ENCODE results near the gene ROBO1.

The ROBO1 gene

DNA sequence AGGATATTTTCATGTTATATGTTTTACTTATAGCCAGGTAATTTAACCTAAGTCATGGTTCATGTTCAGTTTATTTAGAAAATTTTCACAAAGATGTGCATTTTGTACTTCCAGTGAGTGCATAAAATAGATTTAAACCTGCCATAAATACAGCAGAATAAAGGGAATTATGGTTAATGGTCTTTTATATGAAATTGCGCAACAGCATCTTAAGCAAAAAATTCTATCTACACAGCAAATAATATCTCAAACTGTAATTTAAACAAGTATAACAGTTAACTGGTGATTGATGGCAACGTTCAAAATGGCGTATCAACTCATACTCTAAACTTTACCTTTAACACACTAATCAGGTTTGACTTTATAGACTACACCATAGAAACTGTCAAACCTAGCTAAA is 97.6 kb downstream of the ROBO1 start:
- no peak for DNase-seq (ENCODE audit: low spot score)

DNA sequence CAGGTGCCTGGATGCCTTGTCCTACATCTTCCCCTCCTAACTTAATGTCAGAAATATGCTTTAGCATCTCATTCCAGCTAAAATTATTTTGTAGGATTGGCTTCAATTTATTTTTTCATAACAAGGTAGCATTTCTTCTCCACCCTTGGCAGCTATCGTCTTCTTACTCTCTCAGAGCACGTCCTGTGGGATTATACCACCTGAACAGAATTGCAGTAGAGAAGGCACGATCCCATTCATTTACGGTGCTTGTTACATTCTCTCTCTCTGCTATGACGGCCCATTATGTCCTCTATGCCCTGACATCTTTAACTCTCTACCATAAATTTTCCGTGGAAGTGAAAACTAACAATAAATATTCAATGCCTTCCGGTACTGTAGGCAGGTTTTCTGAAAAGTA is 103.3 kb downstream of the ROBO1 start:
- DNase-seq (ENCODE audit: low spot score) = no peak

DNA sequence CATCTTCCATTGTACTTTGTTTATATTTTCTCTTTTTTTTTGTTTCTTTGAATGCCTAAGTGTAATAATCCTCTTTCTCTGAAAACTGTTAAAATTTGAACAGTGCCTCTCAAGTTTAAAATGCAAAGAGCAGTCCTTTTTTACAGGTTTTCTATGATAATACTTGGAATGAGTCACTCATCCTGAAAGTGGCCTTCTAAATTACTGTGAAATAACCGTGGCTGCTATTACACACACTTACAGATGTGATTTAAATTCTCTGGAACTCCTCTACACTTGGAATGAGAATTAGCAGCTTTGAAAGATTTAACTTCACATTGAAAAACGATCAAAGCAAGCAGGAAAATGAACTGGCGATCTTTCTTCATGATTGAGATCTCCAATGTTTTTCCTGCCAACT is 105.9 kb downstream of the ROBO1 start:
- no peak for DNase-seq (ENCODE audit: low spot score)

DNA sequence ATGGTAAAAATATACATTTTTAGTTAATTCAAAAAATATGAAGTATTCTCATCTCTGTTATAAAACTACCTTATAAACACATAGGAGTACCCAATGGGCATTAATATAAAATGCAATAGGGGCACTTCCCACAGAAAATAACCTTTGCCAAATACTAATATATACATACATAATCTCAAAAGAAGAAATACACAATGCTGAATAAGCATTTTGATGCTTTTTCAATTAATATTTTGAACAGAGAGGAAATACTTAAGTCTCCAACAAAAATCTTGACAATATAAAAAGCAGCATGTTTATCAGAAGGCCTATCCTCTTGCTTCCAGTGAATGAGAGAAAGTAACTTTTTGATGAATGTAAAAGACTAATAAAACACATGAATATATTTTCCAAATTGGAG is 110.7 kb downstream of the ROBO1 start:
- DNase-seq (ENCODE audit: low spot score) = no peak

DNA sequence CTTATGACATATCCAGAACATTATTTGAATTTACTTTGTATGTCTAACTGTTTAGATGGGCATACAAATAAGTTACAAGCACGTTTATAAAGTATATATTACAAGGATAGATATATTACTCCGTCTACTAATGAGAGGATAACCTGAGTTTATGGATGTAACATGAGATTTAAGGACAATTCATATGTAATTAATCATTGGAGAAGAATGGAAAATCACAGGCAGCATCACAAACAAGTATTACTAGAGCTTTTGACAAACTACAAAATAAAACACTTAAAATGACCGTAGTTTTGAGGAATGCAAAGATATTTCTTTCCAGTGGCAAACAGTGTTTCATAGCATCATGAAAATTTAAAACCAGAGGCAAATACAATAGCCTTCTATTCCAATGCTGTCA is 113.8 kb downstream of the ROBO1 start:
- no peak for DNase-seq (ENCODE audit: low spot score)

DNA sequence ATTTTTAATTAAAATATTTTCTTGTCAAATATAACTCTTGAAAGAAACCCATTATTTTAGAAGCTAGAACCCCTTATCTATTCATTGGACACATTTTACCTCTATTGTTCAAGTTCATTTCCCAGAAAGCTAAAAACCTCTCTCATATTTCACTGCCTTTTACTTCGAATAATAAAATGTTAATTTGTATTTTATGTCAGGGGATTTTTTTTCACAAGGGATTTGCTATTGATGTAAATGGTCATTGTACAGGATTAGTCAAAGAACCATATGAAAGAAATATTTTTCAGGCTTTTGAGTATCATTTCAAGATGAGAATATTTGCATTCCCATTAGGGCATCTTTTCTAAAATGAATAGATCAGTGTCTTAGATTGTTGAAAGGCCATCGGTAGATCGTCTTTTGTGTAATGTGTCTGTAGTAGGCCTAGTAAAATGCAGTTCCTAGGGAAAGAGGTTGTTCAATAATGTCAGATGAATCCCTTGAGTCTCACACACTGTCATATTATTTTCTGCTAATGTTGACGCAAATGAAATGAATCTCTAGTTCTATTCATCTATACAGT is 114.5 kb downstream of the ROBO1 start:
- DNase-seq (ENCODE audit: low spot score) = no peak

DNA sequence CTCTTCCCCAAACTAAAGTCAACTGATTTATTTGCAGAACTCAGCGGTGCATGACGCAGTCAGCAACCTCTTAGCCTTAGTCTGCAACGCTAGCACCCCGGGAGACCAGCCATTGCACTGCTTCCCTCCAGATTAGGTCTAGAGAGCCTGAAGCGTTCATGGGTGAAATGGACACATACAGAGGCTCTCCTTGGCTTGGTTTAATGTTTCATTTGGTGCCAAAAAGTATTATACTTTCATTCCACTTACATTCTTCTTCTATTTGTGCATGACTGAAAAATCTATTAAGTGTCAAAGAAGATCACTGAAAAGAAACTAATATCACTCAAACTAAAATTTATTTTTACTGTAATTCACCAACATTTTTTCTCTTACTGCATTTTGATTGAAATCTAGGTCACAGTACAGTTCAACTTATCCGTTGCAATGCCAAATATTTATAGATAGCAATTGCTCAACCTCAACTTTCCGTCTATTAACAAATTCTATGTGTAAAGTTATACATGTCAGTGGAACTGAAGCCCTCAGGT is 116.2 kb downstream of the ROBO1 start:
- DNase-seq (ENCODE audit: low spot score) = no peak

DNA sequence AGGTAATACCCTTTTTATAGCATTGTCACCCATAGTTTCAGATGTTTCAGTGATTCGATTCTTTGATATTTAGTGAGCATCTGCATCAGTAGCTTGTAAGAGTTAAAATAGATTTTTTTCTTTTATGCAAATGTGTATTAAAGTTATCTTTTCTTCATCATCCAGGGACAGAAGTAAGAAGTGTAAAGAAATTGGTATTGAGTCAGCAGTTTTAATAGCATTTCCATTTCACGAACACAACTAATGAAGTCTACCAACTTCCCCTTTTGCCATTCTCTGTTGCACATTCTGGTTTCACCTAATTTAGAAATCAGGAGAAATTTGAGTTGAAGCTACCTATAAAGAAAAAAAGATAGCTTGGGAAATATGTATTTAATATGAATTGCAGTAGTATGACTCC is 127.9 kb downstream of the ROBO1 start:
- no peak for DNase-seq (ENCODE audit: low spot score)

DNA sequence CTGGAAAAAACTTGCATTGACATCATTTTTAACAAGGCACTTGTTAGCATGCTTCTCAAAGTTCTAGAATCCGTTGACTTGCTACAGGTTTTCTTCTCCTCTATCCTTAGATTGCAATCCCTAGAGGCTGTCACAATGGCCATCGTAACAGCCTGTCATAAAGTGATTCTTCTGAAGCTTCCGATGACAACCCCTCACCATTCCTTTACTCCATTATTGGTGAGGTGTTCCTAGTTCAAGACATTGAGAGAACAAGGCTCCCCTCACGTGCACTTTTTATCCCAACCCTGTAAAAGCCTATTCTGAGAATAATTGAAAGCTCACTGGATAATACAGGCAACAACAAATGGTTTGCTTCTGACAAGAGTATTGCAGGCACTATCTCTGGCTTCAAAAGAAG is 131.4 kb downstream of the ROBO1 start:
- DNase-seq (ENCODE audit: low spot score) = no peak

DNA sequence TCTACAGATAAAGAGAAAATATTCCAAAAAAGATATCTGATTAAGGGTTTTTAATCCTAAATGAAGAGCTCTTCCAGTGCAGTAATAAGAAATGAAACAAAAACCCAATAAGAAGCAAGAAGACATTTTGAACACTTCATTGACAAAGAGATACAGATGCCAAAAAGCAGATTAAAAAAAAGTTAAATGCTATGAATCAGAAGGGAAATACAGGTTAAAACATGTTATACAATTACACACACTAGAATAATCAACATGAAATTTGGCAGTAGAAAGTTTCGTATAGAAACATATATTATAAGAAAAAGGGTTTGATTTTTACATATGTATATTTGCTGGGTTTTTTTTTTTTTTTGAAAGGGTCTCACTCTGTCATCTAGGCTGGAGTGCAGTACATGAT is 135.0 kb downstream of the ROBO1 start:
- no peak for DNase-seq (ENCODE audit: low spot score)

DNA sequence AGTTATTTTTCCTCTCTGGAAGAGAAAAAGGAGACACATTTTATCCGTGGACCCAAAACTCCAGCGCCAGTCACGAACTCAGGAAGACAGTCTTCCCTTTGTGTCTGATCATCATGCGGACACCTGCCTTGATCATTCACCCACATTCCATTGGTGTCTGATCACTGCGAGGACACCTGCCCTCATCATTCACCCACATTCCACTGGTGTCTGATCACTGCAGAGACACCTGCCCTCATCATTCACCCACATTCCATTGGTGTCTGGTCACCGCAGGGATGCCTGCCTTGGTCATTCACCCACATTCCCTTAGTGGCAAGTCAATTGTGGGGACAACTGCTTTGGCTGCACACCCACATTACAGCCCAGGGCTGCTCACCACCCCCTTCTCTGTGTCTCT is 148.9 kb downstream of the ROBO1 start:
- peak; percentile 9 for DNase-seq (ENCODE audit: low spot score)

DNA sequence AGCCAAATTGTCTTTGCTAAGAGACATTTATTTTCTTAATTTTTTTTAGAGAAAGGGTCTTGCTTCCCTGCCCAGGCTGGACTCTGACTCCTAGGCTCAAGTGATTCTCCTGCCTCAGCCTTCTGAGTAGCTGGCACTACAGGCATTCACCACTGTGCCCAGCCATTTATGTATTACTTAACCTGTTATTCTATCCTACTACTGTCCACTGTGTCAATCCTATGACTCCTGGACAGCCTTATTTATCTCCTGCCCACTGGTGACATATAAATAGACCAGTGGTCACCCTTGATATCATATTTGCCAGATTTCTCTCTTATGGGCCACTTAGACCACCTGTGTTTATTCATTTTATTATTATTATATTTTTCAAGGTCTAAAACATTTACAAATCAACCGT is 161.4 kb downstream of the ROBO1 start:
- DNase-seq (ENCODE audit: low spot score) = no peak

DNA sequence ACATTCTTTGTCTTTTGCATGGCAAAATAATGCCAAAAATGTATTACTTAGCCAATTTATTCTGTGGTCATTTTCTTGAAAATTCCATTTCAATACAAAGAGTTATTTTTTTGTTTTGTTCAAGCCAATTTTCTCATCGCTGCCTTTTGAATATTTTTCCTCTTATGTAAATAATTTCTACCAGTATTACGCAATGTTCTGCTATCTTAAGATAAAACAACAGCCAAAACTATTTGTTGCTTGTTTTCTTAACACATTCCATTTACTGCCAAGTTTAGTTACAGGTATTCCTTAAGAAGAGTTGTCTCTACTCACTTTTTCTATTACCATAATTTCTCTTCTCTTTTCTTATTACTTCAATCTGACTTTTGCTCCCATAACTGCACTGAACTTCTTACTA is 163.1 kb downstream of the ROBO1 start:
- no peak for DNase-seq (ENCODE audit: low spot score)

DNA sequence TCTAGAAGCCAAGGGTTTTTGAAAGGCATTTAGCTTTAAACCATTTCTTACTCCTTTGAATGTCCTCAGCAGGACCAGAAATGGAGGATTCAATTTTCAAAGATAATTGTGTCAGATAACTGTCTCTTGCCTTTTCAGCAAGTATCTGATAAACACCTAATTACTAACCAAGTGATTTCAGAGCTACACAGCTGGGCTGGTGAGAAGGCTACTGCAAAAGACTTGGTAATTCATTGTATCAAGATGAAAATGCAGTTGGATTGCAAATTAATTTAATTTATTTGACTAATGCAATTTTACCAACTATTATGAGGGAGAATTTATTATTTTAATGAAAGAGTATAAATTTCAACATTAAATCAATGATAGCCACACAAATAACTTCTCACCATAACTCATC is 165.4 kb downstream of the ROBO1 start:
- DNase-seq (ENCODE audit: low spot score) = no peak

DNA sequence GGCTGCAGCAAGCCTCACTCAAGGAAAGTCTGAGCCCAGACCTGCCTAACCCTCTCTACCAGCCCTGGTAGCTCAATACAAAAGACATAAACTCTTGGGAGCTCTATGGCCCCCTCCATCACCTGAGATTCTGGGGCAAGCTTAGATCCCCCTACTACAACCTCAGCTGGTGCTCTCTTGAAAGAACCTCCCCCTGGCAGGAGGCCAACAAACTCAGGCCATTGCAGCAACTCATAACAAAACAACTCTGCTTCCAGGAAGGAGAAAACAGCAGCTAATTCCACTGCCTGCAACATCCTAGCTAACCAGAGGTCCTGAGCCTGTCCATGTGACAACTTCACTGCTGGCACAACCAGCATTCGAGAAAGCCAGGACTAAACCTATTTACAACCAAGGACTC is 169.2 kb downstream of the ROBO1 start:
- no peak for DNase-seq (ENCODE audit: low spot score)

DNA sequence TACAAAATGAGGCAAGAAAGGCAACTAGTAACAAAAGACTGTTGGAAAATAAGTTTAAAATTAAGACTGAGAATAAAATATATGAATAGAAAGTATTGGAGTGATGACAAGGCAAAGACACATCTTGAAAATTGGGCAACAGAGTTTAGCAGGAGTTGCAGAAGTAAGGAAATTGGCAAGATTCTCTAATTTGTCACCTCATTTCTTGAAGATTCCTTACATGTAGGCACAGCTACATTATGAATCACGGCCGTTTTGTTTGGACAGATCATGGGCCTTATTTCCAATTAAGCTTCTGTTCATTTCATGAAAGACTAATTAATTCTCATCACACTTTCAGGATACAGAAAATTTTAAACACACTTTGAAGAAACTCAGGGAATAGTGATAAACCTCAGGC is 170.1 kb downstream of the ROBO1 start:
- no peak for DNase-seq (ENCODE audit: low spot score)

DNA sequence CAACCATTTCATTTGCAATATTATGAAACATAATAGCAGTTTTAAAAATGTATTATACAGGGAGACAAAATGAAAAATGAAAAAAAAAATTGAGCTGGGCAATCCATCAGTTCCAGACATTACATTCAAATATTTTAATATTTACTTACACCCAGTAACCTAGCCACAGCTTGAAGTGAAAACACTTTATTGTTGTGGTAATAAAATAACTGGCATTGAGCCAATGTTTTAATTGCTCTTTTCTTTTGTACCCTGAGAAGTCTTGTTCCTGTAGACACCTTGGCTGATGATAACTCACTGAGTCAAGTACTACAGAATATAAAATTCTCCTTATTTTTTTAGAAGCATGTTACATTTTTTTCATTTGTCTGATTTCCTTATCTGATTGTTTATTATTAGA is 180.6 kb downstream of the ROBO1 start:
- peak; percentile 1 for DNase-seq (ENCODE audit: low spot score)

DNA sequence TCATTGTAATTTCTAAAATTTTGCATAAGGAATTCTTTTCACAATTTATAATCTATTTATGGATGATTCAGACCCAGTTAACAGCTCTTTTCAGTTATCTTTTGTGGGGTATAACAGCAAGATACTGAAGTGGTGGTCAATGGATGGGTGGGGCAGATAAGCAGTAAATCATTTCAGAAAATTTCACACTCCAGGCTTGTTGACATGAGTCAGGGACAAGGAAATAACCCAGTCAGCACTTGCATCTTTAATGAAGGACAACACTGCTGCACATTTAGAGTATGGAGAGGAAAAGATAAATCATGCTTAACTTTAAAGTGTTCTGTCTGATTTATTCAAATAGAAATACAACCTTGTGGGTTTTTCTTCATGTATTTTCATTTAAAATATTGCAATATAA is 181.6 kb downstream of the ROBO1 start:
- DNase-seq (ENCODE audit: low spot score) = peak; percentile 2

DNA sequence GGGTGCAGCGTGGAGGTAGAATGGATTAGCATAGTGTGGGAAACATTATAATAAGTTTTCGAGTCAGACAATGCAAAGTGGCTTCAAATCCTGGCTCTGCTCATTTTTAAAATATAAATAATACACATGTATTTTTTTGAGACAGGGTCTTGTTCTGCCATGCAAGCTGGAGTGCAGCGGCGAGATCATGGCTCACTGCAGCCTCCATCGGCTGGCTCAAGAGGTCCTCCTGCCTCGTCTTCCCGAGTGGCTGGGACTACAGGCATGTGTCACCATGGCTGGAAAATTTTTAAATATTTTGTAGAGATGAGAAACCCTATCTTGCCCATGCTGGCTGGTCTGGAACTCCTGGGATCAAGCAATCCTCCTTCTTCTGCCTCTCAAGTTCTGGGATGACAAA is 194.9 kb downstream of the ROBO1 start:
- no peak for DNase-seq (ENCODE audit: low spot score)

DNA sequence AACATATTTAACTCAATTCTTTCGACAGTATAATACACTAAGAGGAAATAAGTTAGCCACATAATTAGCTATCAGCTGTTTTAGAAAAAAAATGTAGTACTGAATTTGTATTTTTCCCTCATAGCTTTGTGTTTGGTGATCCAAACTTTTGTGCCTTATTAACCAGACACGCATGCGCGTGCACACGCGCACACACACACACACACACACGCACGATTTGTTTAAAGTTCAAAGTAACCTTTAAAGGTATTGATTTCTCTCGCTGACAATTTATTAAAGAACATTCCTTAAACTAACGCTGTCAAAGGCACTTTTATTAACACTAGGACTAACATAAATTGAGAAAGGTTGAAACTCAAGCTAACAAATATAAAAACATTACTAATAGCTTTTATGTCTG is 198.9 kb downstream of the ROBO1 start:
- DNase-seq (ENCODE audit: low spot score) = no peak

DNA sequence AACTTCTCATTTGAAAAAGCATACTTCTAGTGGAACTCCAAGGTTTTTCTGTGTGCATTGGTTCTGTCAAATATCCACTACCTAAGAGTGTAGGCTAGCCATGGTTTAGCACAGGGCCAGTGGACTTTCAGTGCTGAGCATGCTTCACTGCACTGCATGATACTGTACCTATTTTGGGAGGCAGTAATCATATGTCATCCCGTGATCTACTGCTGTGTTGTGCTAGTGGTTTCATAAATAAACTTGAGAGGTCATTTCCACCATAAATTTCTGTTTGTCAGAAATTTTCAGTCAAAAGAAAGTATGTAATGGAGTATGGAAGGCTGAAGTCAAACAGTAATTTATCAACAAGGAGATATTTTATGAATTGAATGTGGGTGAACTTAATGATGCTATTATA is 203.6 kb downstream of the ROBO1 start:
- DNase-seq (ENCODE audit: low spot score) = no peak

DNA sequence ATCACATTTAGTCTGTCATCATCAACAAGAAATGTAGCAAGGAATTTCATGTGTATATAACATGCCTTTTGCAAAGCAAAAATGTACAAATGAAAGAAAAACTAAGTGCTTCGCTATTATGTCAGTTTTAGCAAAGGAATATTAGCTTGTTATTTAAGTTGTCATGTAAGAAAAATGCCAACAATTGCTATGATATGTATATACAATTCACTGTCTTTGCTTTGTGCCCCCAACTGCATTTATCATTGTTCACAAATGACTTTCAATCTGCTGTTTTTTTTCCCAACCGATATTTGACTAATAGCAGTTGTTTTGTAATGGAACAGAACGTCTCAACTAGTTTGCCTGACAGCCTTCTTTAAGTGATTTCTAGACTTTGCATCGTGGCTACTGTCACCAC is 207.1 kb downstream of the ROBO1 start:
- no peak for DNase-seq (ENCODE audit: low spot score)

DNA sequence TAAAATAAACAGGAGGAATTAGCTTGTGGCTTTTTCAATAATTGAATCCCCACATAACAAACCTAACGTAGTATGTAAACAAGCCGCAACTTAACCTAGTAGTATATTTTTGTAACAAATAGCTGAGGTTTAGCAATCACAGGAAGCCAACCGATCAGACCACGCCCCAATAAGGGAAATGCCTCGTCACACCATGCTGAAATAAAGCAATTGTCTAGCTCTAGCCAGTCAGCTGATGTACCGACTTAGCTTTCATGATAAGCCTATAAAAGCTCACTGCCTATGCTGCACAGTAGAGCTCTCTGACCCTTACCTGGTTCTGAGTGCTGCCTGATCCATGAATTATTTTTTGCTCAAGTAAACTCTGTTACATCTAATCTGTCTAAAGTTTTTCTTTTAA is 208.9 kb downstream of the ROBO1 start:
- DNase-seq (ENCODE audit: low spot score) = peak; percentile 45

DNA sequence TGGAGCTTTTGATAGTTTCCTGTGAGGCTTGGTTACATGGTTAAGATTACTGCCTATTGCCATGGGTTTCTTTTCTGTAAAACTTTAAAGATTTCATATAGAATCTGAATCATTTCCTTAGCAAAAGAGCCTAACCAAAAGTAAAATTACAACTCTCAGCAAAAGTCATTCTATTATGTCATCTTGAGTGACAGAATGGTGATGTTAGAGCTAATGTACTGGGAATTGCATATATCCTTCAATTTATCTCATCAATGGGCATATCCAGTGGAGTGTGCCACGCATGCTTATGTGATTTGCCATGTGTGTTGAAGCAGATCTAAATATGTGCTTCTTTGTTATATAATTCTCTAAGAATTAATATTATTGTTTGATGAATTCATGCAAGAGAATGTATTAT is 212.1 kb downstream of the ROBO1 start:
- DNase-seq (ENCODE audit: low spot score) = no peak

DNA sequence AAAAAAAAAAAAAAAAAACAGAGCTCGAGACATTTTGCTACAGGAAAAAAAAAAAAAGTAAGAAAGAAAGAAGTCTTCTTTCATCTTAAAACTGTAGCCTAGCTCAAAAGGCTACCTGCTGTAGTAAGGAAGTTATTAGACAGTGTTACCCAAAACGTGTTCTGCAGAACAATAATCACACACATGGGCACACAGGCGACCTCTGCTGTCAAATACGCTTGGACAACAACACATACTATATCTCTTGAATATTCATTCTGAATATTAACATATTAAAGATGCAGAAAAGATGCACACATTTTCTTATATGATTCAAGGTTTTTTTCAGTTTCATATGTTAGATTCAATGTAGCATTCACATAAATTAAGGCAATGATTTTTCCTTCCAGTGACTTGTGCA is 215.8 kb downstream of the ROBO1 start:
- DNase-seq (ENCODE audit: low spot score) = peak; percentile 4

Measured in SW480 (cell line).